Measurements from ENCODE around the gene BTD. TPM values are rescaled to one million over a fixed set of nuclear protein-coding genes. Genes with fewer than 3 reads are reported as not detected.

Gene BTD
- polyA plus RNA-seq, 2 of the 4 experiments (the other 2 are of a cell fraction): 17.6 to 17.8 TPM

GRCh38 chr3:15623535-15624440, 22.2 kb downstream of the BTD start:
- no peak overlapping the region for H3K27ac ChIP-seq
- no peak for ATAC-seq
- H3K4me2 ChIP-seq: no peak overlapping the region
- DNase-seq (ENCODE audit: low read depth in 1 of 2, low spot score in 1 of 2): no peak
- ChIA-PET POLR2A (no interaction called here), CTCF (interaction anchor here (0.6 to 1.0 kb wide), 2 partner anchors 22 to 363 kb away, joined by 3 read pairs; partner anchors contain the start of genes BTD and HACL1)
- TF ChIP-seq CBX8 (IDR thresholded peaks at IDR 0.05): no peak
- TF ChIP-seq ZNF302 (CRISPR knock-in tag; IDR thresholded peaks at IDR 0.05): no peak
- TF ChIP-seq KDM1A (IDR thresholded peaks at IDR 0.05; ENCODE audit: low read depth): no peak
- no peak for TF ChIP-seq E2F6 (IDR thresholded peaks at IDR 0.05; ENCODE audit: borderline replicate concordance, low read depth)
- no peak for TF ChIP-seq GATA3 (IDR thresholded peaks at IDR 0.05; ENCODE audit: borderline replicate concordance)
- no peak for TF ChIP-seq USF2 (IDR thresholded peaks at IDR 0.05)
- no peak for TF ChIP-seq HEYL (CRISPR knock-in tag; IDR thresholded peaks at IDR 0.05)
- TF ChIP-seq, protein P1, sequence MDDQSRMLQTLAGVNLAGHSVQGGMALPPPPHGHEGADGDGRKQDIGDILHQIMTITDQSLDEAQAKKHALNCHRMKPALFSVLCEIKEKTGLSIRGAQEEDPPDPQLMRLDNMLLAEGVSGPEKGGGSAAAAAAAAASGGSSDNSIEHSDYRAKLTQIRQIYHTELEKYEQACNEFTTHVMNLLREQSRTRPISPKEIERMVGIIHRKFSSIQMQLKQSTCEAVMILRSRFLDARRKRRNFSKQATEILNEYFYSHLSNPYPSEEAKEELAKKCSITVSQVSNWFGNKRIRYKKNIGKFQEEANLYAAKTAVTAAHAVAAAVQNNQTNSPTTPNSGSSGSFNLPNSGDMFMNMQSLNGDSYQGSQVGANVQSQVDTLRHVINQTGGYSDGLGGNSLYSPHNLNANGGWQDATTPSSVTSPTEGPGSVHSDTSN (IDR thresholded peaks at IDR 0.05): no peak
- TF ChIP-seq EHMT2 (IDR thresholded peaks at IDR 0.05; ENCODE audit: low read depth): no peak
- no peak for TF ChIP-seq POLR2A (IDR thresholded peaks at IDR 0.05; ENCODE audit: low read length)
- no peak for TF ChIP-seq REST (IDR thresholded peaks at IDR 0.05)
- FAIRE-seq: no peak
- 70% methylated on average over 4 of the region's 4 CpGs for WGBS (ENCODE audit: missing lambda C conversion rate)
- H3K4me1 ChIP-seq: no peaks in the 10 kb centered on the region
- no peaks in the 10 kb centered on the region for H3K9me3 ChIP-seq
- H3K4me3 ChIP-seq: no peak overlapping the region

- Histone ChIP-seq H3K27ac (peak overlapping the region; percentile 75 to 95; a peak in 3 of 6 replicates), H3K9me3 (no peaks in the 10 kb centered on the region), H3K4me2 (no peak overlapping the region), H3K4me3 (no peak overlapping the region), H3K4me1 (peaks cover 42% of the 10 kb centered on the region)
- DNase-seq (ENCODE audit: low read depth in 1 of 2, low spot score in 1 of 2) (no peak), FAIRE-seq (no peak), ATAC-seq (no peak)
- ChIA-PET CTCF (interaction anchor here (0.9 to 5.8 kb wide), 11 partner anchors 12 to 619 kb away, joined by 3 to 59 read pairs (median 6); no protein-coding TSS in a partner anchor), POLR2A (no interaction called here)
- TF ChIP-seq PHF8 (IDR thresholded peaks at IDR 0.05; ENCODE audit: borderline replicate concordance, low read depth) (no peak), BHLHE40 (IDR thresholded peaks at IDR 0.05; ENCODE audit: low read depth, low read length) (no peak), CBX2 (IDR thresholded peaks at IDR 0.05; ENCODE audit: borderline replicate concordance, low read depth) (no peak), ZSCAN20 (CRISPR knock-in tag; IDR thresholded peaks at IDR 0.05) (no peak), RNF2 (IDR thresholded peaks at IDR 0.05; ENCODE audit: borderline replicate concordance, low read depth) (no peak), REST (IDR thresholded peaks at IDR 0.05) (no peak), TP53 (CRISPR knock-in tag; IDR thresholded peaks at IDR 0.05) (no peak), EHF (CRISPR knock-in tag; IDR thresholded peaks at IDR 0.05) (no peak)
- TF ChIP-seq, protein P2, sequence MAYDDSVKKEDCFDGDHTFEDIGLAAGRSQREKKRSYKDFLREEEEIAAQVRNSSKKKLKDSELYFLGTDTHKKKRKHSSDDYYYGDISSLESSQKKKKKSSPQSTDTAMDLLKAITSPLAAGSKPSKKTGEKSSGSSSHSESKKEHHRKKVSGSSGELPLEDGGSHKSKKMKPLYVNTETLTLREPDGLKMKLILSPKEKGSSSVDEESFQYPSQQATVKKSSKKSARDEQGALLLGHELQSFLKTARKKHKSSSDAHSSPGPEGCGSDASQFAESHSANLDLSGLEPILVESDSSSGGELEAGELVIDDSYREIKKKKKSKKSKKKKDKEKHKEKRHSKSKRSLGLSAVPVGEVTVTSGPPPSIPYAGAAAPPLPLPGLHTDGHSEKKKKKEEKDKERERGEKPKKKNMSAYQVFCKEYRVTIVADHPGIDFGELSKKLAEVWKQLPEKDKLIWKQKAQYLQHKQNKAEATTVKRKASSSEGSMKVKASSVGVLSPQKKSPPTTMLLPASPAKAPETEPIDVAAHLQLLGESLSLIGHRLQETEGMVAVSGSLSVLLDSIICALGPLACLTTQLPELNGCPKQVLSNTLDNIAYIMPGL (CRISPR knock-in tag; IDR thresholded peaks at IDR 0.05; ENCODE audit: borderline replicate concordance): no peak
- TF ChIP-seq, protein P3, sequence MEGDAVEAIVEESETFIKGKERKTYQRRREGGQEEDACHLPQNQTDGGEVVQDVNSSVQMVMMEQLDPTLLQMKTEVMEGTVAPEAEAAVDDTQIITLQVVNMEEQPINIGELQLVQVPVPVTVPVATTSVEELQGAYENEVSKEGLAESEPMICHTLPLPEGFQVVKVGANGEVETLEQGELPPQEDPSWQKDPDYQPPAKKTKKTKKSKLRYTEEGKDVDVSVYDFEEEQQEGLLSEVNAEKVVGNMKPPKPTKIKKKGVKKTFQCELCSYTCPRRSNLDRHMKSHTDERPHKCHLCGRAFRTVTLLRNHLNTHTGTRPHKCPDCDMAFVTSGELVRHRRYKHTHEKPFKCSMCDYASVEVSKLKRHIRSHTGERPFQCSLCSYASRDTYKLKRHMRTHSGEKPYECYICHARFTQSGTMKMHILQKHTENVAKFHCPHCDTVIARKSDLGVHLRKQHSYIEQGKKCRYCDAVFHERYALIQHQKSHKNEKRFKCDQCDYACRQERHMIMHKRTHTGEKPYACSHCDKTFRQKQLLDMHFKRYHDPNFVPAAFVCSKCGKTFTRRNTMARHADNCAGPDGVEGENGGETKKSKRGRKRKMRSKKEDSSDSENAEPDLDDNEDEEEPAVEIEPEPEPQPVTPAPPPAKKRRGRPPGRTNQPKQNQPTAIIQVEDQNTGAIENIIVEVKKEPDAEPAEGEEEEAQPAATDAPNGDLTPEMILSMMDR (IDR thresholded peaks at IDR 0.05): no peak
Measured at GRCh38 chr3:15628967-15629366, 27.4 kb downstream of the BTD start.
